Coronary artery (tissue), 2 donors: ENCODE measurements around the gene RAD51B.

ENCODE experiments used
- DNase-seq: peaks from one replicate; pipeline ENCODE4 v3.0.0-alpha.2; 2017; ENCODE audit warnings: low spot score
- H3K27ac ChIP-seq, 2 donors: fragments of 200-600 bp; sonication (generic); one replicate each; pipeline ENCODE4 v1.5.1; 2016 to 2019
- H3K4me3 ChIP-seq: fragments of 200-600 bp; sonication (generic); 2 replicates; pipeline ENCODE4 v1.5.1; 2016; ENCODE audit warnings: mild to moderate bottlenecking, moderate library complexity
- CTCF ChIP-seq: fragments of 200-600 bp; sonication (generic); IDR thresholded peaks from one replicate; pipeline ENCODE4 v1.5.1; 2019; ENCODE audit warnings: antibody characterized with exemption

The RAD51B gene

DNA sequence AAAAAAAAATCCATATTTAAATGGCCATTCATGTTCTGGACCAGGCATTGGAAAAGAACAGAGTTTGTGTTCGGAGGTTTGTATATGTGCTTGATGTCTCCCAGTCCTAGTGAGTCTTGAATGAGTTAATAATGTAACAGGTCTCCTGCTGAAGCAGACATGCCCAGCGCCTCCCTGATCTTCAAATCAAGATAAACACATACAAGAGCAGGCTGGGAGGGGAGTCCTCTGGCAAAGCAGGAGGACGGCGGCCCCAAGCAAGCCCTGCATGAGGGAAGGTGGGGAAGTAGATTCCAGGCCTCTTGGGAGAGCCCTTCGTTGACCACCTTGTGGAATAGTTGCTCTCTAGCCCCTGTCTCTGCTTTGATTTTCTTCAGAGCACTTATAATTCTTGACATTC is 817.0 kb downstream of the RAD51B start:
- H3K4me3 ChIP-seq, result no peak overlapping the region
- TF ChIP-seq CTCF, result no peak
- peak overlapping the region in 1 of 2 donors; percentile 77 for H3K27ac ChIP-seq
- peak; percentile 40 for DNase-seq

DNA sequence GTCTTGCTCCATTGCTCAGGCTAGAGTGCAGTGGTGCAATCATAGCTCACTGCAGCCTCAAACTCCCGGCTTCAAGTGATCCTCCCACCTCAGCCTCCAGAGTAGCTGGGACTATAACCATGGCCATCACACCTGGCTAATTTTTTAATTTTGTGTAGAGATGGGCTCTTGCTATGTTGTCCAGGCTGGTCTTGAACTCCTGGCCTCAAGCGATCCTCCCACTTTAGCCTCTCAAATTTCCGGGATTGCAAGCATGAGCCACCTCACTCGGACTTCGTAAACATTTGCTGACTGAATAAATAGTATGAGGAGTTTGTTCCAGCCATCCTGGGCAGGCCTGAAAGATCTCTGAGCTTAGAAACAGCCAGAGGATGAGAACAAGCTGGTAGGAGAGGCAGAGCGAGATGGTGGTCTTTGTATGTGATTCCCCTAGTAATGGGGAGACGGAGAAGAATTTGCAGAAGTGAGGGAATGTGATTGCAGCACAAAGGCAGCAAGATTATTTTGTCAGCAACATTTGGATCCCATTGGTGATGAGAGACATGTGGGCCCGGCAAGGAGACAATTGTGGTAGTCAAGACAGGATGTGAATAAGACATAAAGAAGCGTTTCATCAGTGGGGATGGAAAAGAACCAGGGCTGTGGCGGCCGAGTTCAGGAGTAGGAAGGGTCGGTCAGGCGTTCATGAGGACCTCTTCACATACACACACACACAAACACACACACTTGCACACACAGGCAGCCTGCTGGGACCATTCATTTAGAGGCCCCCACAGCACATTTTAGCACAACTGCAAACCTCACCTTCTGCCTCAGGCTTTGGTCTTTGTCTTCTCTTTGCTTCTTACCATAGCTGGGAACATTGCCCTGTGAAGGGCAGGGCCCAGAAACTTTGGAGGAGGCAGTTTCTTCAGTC is 817.8 kb downstream of the RAD51B start:
- Histone ChIP-seq H3K27ac (peak overlapping the region in 1 of 2 donors; percentile 77), H3K4me3 (no peak overlapping the region)
- TF ChIP-seq CTCF, result no peak
- no peak for DNase-seq

DNA sequence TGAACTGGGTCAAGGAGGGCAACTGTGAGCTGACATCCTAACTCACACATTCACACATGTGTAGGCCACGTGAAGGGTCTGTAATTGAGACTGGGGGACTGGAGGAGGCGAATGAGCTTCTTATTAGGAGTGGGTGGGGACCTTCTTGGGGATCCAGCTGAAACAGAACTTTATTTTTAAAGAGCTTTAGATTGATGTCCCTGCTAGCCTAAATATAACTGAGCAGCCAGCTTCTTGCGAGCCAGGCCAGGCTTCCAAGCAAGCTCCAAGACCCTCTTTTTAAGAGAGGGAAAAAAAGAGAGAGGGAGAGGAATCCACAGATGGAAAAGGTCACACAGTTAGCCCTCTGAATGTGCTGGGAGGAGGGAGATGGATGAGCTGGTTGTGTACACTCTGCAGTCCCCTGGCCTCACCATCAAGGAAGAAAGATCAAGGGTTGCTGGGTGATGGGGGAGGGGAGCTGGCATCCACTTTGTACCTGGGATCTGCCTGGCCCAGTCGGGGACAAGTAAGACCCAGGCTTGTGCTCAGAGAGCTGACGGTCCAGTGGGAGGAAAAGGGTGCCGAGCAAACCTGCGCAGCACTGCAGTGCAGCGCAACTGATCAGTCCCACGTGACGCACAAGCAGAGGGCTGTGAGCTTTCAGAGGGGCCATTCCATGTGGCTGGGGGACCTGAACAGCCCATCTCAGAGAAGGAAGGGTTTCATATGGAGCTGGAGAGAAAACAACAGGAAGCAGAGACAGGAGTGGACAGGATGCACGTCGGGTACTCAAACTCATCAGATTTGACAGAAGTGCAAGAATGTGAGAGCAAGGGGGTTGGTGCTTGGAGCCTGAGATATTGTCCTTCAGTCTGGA is 818.8 kb downstream of the RAD51B start:
- DNase-seq, result no peak
- Histone ChIP-seq H3K4me3 (no peak overlapping the region), H3K27ac (peak overlapping the region; percentile 3 to 77)
- no peak for TF ChIP-seq CTCF

- DNase-seq, result peak; percentile 64
- Histone ChIP-seq H3K4me3 (no peak overlapping the region), H3K27ac (peak overlapping the region; percentile 15 to 77)
- no peak for TF ChIP-seq CTCF
Observed at GRCh38 chr14:68639000-68639757, 819.6 kb downstream of the RAD51B start.

GRCh38 chr14:68639758-68640574 is 820.4 kb downstream of the RAD51B start:
- peak; percentile 62 for DNase-seq
- Histone ChIP-seq H3K4me3 (no peak overlapping the region), H3K27ac (peak overlapping the region; percentile 15 to 77)
- TF ChIP-seq CTCF, result no peak

- H3K4me3 ChIP-seq, result no peak overlapping the region
- H3K27ac ChIP-seq, result no peak overlapping the region
- peak; percentile 71 for DNase-seq
- TF ChIP-seq CTCF, result no peak
Observed at GRCh38 chr14:68643673-68644072, 824.1 kb downstream of the RAD51B start.
